PFSK-1 (cell line): Measurements from ENCODE around the gene FBXL7.

ENCODE experiments used
- POLR2AphosphoS5 ChIP-seq: IDR thresholded peaks from 2 replicates; pipeline ENCODE4 v1.6.1; 2012; ENCODE audit warnings: low read depth, mild to moderate bottlenecking, control low read depth, low read length, moderate library complexity
- REST ChIP-seq, 2 experiments: IDR thresholded peaks; 2 replicates each; pipeline versions ENCODE4 v1.6.1 to v1.8.0; 2011 to 2012; ENCODE audit warnings: low read depth in 2 of 2, low read length in 2 of 2, control low read depth in 1 of 2, inconsistent platforms in 1 of 2, mild to moderate bottlenecking in 1 of 2, moderate library complexity in 1 of 2; ENCODE audit not compliant: insufficient read depth in 1 of 2
- SIN3A ChIP-seq: IDR thresholded peaks from 2 replicates; pipeline ENCODE4 v1.6.1; 2012; ENCODE audit warnings: mild to moderate bottlenecking, low read length, moderate library complexity, borderline replicate concordance; ENCODE audit not compliant: insufficient read depth

GRCh38 chr5:15927710-15928380, 427.9 kb downstream of the FBXL7 start:
- TF ChIP-seq POLR2AphosphoS5, result no peak
- no peak for TF ChIP-seq REST (IDR thresholded peaks at IDR 0.05; ENCODE audit: insufficient read depth in 1 of 2, low read depth in 2 of 2, low read length in 2 of 2)
- TF ChIP-seq SIN3A, result no peak
